Ascending aorta (tissue), 2 donors: Measurements from ENCODE around the gene AQP12B. TPM values are rescaled to one million over a fixed set of nuclear protein-coding genes. Genes with fewer than 3 reads are reported as not detected.

ENCODE experiments used
- DNase-seq, 2 donors: peaks; one replicate each; pipeline ENCODE4 v3.0.0-alpha.2; 2019; ENCODE audit warnings: low spot score in 2 of 2
- H3K27ac ChIP-seq, 2 donors: fragments of 200-600 bp; sonication (generic); one replicate each; pipeline ENCODE4 v1.5.1; 2016 to 2017; ENCODE audit warnings: mild to moderate bottlenecking in 1 of 2
- H3K27me3 ChIP-seq: fragments of 200-600 bp; sonication (generic); one replicate; pipeline ENCODE4 v1.5.1; 2017
- H3K36me3 ChIP-seq, 2 donors: fragments of 200-600 bp; sonication (generic); one replicate each; pipeline ENCODE4 v1.5.1; 2016
- H3K4me1 ChIP-seq, 2 donors: fragments of 200-600 bp; sonication (generic); one replicate each; pipeline ENCODE4 v1.5.1; 2016 to 2017; ENCODE audit warnings: mild to moderate bottlenecking in 1 of 2
- H3K4me3 ChIP-seq, 2 donors: fragments of 200-600 bp; sonication (generic); one replicate each; pipeline ENCODE4 v1.5.1; 2016 to 2017; ENCODE audit warnings: mild to moderate bottlenecking in 1 of 2
- H3K9me3 ChIP-seq, 2 donors: fragments of 200-600 bp; sonication (generic); one replicate each; pipeline ENCODE4 v1.5.1; 2016
- CTCF ChIP-seq, 3 experiments: fragments of 200-600 bp in 2 of 3; fragments of 450-650 bp in 1 of 3; sonication (generic) in 2 of 3; IDR thresholded peaks; one replicate each; pipeline ENCODE4 v1.5.1; 2016 to 2019; ENCODE audit warnings: antibody characterized with exemption in 3 of 3, mild to moderate bottlenecking in 1 of 3, moderate library complexity in 1 of 3
- intact Hi-C: fragments of 100-400 bp; cut with DNase I; formaldehyde crosslinking; loops from one replicate; pipeline ENCODE4 v1.15.1; 2023
- total RNA-seq: library from RNA; depleted of rRNA; stranded (reverse); fragments of >200 nt; gene quantifications from one replicate; pipeline ENCODE4 v1.1.0, GENCODE V29; 2016

The AQP12B gene
- total RNA-seq, 1 donor from 2014 or later: not detected

DNA sequence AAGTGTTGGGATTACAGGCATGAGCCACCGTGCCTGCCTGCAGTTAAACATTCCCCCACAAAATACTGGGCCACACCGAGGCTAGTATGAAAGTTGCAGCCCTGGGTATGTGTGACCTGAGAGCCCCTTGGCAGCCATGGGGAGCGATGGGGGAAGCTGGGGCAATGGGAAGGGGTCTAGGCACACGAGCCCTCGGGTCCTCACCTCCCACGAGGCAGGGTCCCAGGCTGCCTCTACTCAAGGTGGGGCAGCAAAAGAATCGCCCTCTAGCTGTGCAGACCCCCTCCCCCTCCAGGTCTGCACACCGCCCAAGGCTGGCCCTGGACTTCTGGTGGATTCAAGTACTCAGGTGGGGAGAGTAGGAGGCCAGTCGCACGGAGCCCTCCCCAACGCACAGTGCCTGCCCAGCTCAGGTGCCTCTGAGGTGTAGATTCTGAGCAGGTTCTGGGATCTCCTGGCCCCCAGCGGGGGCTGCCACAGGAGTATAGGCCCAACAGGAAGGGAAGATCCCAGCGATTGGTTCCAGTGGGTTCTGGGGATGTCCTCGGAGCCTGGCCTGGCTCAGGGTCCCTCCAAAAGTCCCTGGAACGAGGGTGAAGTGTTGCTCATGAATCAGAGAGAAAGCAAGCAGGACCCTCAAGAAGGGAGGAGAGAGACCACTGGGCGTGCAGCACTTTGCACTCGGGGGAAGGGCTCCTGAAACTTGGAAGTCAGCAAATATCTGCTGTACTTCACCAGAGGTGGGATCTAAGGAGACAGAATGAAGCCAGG, 54.8 kb downstream of the AQP12B start:
- no peaks in the 10 kb centered on the region for H3K9me3 ChIP-seq
- no peak overlapping the region for H3K27ac ChIP-seq
- intact Hi-C loops: no loop called here
- H3K36me3 ChIP-seq: no peaks in the 10 kb centered on the region
- DNase-seq: peak in 1 of 2 donors; percentile 54
- no peak for TF ChIP-seq CTCF (IDR thresholded peaks at IDR 0.05)
- H3K27me3 ChIP-seq: no peaks in the 10 kb centered on the region
- no peaks in the 10 kb centered on the region for H3K4me1 ChIP-seq
- no peak overlapping the region for H3K4me3 ChIP-seq

DNA sequence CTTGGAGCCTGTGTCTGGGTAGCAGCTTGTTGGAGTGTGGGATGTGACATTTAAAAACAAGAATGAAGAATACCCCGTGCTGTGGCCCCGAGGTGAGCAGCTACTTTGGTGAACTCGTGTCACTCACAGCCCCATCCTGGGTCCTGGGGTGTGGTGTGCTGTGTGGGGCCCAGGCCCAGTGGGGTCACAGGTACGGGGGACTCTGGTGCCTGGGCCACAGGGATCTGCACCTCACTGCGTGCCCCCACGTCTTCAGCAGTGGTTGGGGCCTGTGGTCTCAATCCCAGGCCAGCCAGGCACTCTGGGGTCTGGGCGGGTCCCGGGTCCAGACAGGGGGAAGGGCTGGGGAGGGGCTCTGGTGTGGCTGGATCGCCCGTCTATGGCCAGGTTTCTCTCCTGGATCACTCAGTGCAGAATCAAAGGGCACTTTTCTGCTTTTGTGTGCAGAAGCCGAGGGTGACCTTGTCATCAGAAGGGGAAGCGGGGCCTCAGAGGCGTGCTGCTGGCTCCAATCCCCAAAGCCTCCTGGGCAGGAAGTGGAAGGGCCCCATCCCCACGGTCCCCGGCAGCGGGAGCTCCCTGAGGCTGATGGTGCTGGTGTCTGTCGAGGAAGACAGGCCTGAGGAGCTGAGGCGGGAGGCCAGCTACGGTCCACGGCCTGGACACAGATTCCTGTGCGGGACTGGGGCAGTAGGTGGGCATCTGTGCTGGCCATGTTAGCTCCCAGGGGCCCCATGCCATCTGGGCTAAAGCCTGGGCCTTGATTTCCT, 56.0 kb downstream of the AQP12B start:
- intact Hi-C loops: no loop called here
- peak; percentile 2 to 67 for DNase-seq
- H3K27ac ChIP-seq: no peak overlapping the region

More for the DNA sequence above, 56.0 kb downstream of the AQP12B start:
- Histone ChIP-seq H3K4me1 (no peaks in the 10 kb centered on the region), H3K27me3 (no peaks in the 10 kb centered on the region), H3K4me3 (no peak overlapping the region), H3K9me3 (no peaks in the 10 kb centered on the region), H3K36me3 (no peaks in the 10 kb centered on the region)
- TF ChIP-seq CTCF (IDR thresholded peaks at IDR 0.05): no peak

Other genes starting within 250 kb of the AQP12B start
- gene GPC1, start 247.2 kb downstream of the AQP12B start, total RNA-seq: 123 TPM
- gene ANKMY1, start 124.9 kb downstream of the AQP12B start, total RNA-seq: 14.4 TPM
- gene DUSP28, start 122.5 kb downstream of the AQP12B start, total RNA-seq: 72.3 TPM
- 196 TPM for gene RNPEPL1, start 114.4 kb downstream of the AQP12B start, total RNA-seq
- 27.8 TPM for gene CAPN10, start 96.2 kb downstream of the AQP12B start, total RNA-seq
- gene GPR35, start 57.4 kb downstream of the AQP12B start, total RNA-seq: not detected
- gene AQP12A, start 9.0 kb upstream of the AQP12B start, total RNA-seq: not detected
- 0.11 TPM for gene KIF1A, start 137.3 kb upstream of the AQP12B start, total RNA-seq
- not detected for gene AGXT, start 185.9 kb upstream of the AQP12B start, total RNA-seq
- gene MAB21L4, start 213.3 kb upstream of the AQP12B start, total RNA-seq: not detected
- gene CROCC2, start 223.5 kb upstream of the AQP12B start, total RNA-seq: 2.9 TPM